CD14-positive monocyte (primary cell): ENCODE data around the gene CCDC15. TPM values are rescaled to one million over a fixed set of nuclear protein-coding genes. Genes with fewer than 3 reads are reported as not detected.

ENCODE experiments used
- DNase-seq, 3 donors: peaks; one replicate each; pipeline ENCODE4 v3.0.0-alpha.2; 2011 to 2022
- H2AFZ ChIP-seq: 2 replicates; pipeline ENCODE4 v1.6.0; 2012; ENCODE audit warnings: mild to moderate bottlenecking, low read depth, low read length, inconsistent platforms; ENCODE audit not compliant: insufficient read depth, poor library complexity, severe bottlenecking
- H3K27ac ChIP-seq, 2 donors: 1 replicate in 1 of 2; 2 replicates in 1 of 2; pipeline ENCODE4 v1.5.1; 2012 to 2013; ENCODE audit warnings: low read length in 2 of 2, control low read depth in 1 of 2, inconsistent platforms in 1 of 2, low read depth in 1 of 2, mild to moderate bottlenecking in 1 of 2
- H3K27me3 ChIP-seq, 2 donors: one replicate each; pipeline versions ENCODE4 v1.6.0 to v1.6.1; 2011 to 2013; ENCODE audit warnings: low read length in 2 of 2; ENCODE audit not compliant: control insufficient read depth in 2 of 2, insufficient read depth in 2 of 2
- H3K36me3 ChIP-seq, 2 donors: replicated peaks in 1 of 2; 1 replicate in 1 of 2; 2 replicates in 1 of 2; pipeline versions ENCODE4 v1.5.1 to v1.6.1; 2012 to 2013; ENCODE audit warnings: low read length in 2 of 2, control low read depth in 1 of 2, inconsistent platforms in 1 of 2, mild to moderate bottlenecking in 1 of 2; ENCODE audit not compliant: insufficient read depth in 2 of 2, control insufficient read depth in 1 of 2
- H3K4me1 ChIP-seq, 2 donors: 1 replicate in 1 of 2; 2 replicates in 1 of 2; pipeline versions ENCODE4 v1.5.1 to v1.6.1; 2012 to 2013; ENCODE audit warnings: low read length in 2 of 2, control low read depth in 1 of 2, inconsistent platforms in 1 of 2, mild to moderate bottlenecking in 1 of 2, moderate library complexity in 1 of 2; ENCODE audit not compliant: insufficient read depth in 2 of 2, control insufficient read depth in 1 of 2
- H3K4me2 ChIP-seq: replicated peaks from 2 replicates; pipeline ENCODE3; 2012; ENCODE audit warnings: low read length, moderate library complexity, mild to moderate bottlenecking; ENCODE audit not compliant: poor library complexity, severe bottlenecking; ENCODE audit errors: extremely low read depth
- H3K4me3 ChIP-seq, 3 experiments: fragments of 200-600 bp in 1 of 3; sonication (generic) in 1 of 3; replicated peaks in 1 of 3; 1 replicate in 2 of 3; 2 replicates in 1 of 3; pipeline ENCODE4 v1.5.1; 2011 to 2013; ENCODE audit warnings: low read length in 3 of 3, mild to moderate bottlenecking in 3 of 3, control low read depth in 2 of 3, low read depth in 2 of 3, inconsistent platforms in 1 of 3, moderate library complexity in 1 of 3
- H3K79me2 ChIP-seq: 2 replicates; pipeline ENCODE4 v1.6.0; 2012; ENCODE audit warnings: mild to moderate bottlenecking, control low read depth, inconsistent platforms, low read length, moderate library complexity; ENCODE audit not compliant: insufficient read depth
- H3K9ac ChIP-seq: 2 replicates; pipeline ENCODE4 v1.6.0; 2017; ENCODE audit warnings: low read length, mild to moderate bottlenecking; ENCODE audit not compliant: insufficient read depth, poor library complexity, severe bottlenecking
- H3K9me3 ChIP-seq, 2 donors: replicated peaks in 1 of 2; 1 replicate in 1 of 2; 2 replicates in 1 of 2; pipeline versions ENCODE4 v1.5.1 to v1.6.1; 2012 to 2013; ENCODE audit warnings: low read length in 2 of 2, control low read depth in 1 of 2; ENCODE audit not compliant: control insufficient read depth in 1 of 2, insufficient read depth in 1 of 2
- H4K20me1 ChIP-seq: 2 replicates; pipeline ENCODE4 v1.6.0; 2012; ENCODE audit warnings: mild to moderate bottlenecking, low read length, control low read depth, moderate library complexity; ENCODE audit not compliant: insufficient read depth
- H3K27ac Mint-ChIP-seq, 7 donors: one replicate each; pipeline ENCODE4 v1.8.0; 2020; ENCODE audit warnings: mild to moderate bottlenecking in 7 of 7, mixed read lengths in 7 of 7, moderate library complexity in 6 of 7, inconsistent platforms in 2 of 7
- H3K27me3 Mint-ChIP-seq, 3 donors: one replicate each; pipeline ENCODE4 v1.8.0; 2021 to 2022; ENCODE audit warnings: low read depth in 3 of 3, mild to moderate bottlenecking in 3 of 3, mixed read lengths in 3 of 3, moderate library complexity in 3 of 3, inconsistent platforms in 1 of 3
- H3K36me3 Mint-ChIP-seq, 2 donors: one replicate each; pipeline ENCODE4 v1.8.0; 2020; ENCODE audit warnings: mixed read lengths in 2 of 2, inconsistent platforms in 1 of 2, mild to moderate bottlenecking in 1 of 2
- H3K4me1 Mint-ChIP-seq: one replicate; pipeline ENCODE4 v1.8.0; 2020; ENCODE audit warnings: mild to moderate bottlenecking, mixed read lengths
- H3K4me3 Mint-ChIP-seq, 2 donors: one replicate each; pipeline ENCODE4 v1.8.0; 2020; ENCODE audit warnings: mild to moderate bottlenecking in 2 of 2, mixed read lengths in 2 of 2, moderate library complexity in 1 of 2
- H3K9me3 Mint-ChIP-seq, 7 donors: one replicate each; pipeline ENCODE4 v1.8.0; 2020 to 2022; ENCODE audit warnings: mixed read lengths in 7 of 7, mild to moderate bottlenecking in 6 of 7, moderate library complexity in 6 of 7, inconsistent platforms in 2 of 7
- WGBS: methylation state at CpG from one replicate; pipeline ENCODE4 v1.1.5; 2013; ENCODE audit warnings: missing lambda C conversion rate; ENCODE audit not compliant: insufficient coverage; 5-methylcytosine and 5-hydroxymethylcytosine counted together
- intact Hi-C, 2 donors: fragments of 100-400 bp; cut with micrococcal nuclease; formaldehyde crosslinking; loops; one replicate each; pipeline versions ENCODE4 v1.15.0 to v1.15.1; 2023
- polyA plus RNA-seq, 3 donors: library from polyadenylated mRNA; depleted of rRNA in 1 of 3; unstranded in 2 of 3; stranded (reverse) in 1 of 3; fragments of 300-500 nt in 2 of 3; fragments of >200 nt in 1 of 3; fragmentation: Illumina TruSeq in 2 of 3; gene quantifications; 1 replicate in 2 of 3; 2 replicates in 1 of 3; pipeline ENCODE4 v1.2.3, GENCODE V29; 2012 to 2021
- TF ChIP-seq, protein P1 (sequence below): fragments of 200-600 bp; IDR thresholded peaks from one replicate; pipeline ENCODE4 v1.8.0; 2022; ENCODE audit warnings: antibody characterized with exemption, mild to moderate bottlenecking

The CCDC15 gene
- polyA plus RNA-seq, 3 donors: 0.24 to 0.32 (median 0.28) TPM

DNA sequence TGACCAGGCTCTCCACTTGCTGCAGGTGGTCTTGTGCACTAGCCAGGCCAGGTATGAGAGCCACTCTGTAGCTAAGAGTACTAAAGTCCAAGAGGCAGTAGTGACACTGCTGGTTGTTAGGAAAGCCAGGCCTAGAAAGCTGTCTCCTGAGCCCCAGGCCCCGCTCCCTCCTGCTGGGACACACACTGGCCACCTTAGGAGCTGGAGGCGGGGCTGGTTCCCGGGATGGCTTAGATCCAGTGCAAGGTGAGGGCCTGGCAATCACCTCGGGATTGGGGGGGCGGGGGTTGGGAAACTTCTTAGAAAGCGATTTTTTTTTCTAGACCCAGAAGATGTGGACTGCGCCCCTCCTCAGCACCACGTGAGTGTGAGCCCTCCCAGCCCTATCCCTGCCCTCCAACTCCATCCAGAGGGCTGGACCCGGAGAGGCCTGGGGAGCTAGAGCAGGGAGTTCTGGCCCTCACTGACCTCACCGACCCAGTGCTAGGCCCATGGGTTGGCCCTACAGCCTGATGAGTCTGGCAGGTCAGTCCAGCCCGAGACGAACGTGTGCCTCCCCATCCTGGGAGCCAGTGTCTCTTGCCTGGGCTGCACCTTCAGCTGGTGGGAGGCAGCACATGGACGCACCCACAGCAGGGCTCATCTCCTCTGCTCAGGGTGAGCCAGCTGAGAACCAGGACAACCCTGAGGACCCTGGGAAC is 127.2 kb downstream of the CCDC15 start:
- no peak overlapping the region for H3K4me3 Mint-ChIP-seq
- peaks cover 0 to 9% (median 5%) of the 10 kb centered on the region in 3 donors for H3K27me3 Mint-ChIP-seq
- H3K4me1 Mint-ChIP-seq: peaks cover 28% of the 10 kb centered on the region
- H3K4me1 ChIP-seq: peaks cover 20 to 28% of the 10 kb centered on the region in 2 donors
- no peak overlapping the region for H2AFZ ChIP-seq
- peaks cover 0 to 2% (median 0%) of the 10 kb centered on the region in 7 donors for H3K9me3 Mint-ChIP-seq
- TF ChIP-seq, protein P1, sequence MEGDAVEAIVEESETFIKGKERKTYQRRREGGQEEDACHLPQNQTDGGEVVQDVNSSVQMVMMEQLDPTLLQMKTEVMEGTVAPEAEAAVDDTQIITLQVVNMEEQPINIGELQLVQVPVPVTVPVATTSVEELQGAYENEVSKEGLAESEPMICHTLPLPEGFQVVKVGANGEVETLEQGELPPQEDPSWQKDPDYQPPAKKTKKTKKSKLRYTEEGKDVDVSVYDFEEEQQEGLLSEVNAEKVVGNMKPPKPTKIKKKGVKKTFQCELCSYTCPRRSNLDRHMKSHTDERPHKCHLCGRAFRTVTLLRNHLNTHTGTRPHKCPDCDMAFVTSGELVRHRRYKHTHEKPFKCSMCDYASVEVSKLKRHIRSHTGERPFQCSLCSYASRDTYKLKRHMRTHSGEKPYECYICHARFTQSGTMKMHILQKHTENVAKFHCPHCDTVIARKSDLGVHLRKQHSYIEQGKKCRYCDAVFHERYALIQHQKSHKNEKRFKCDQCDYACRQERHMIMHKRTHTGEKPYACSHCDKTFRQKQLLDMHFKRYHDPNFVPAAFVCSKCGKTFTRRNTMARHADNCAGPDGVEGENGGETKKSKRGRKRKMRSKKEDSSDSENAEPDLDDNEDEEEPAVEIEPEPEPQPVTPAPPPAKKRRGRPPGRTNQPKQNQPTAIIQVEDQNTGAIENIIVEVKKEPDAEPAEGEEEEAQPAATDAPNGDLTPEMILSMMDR: no peak
- no peaks in the 10 kb centered on the region for H4K20me1 ChIP-seq
- H3K36me3 Mint-ChIP-seq: peaks cover 93 to 99% of the 10 kb centered on the region in 2 donors
- H3K9ac ChIP-seq: no peak overlapping the region
- intact Hi-C loops: no loop called here
- no peak overlapping the region for H3K4me3 ChIP-seq
- peak overlapping the region in 2 of 7 donors; percentile 20 to 31 for H3K27ac Mint-ChIP-seq
- peaks cover 85 to 98% of the 10 kb centered on the region in 2 donors for H3K36me3 ChIP-seq
- no peak overlapping the region for H3K27ac ChIP-seq
- H3K27me3 ChIP-seq: no peaks in the 10 kb centered on the region
- no peak overlapping the region for H3K4me2 ChIP-seq
- no peaks in the 10 kb centered on the region for H3K79me2 ChIP-seq
- H3K9me3 ChIP-seq: no peaks in the 10 kb centered on the region
- 90% methylated on average over 8 of the region's 14 CpGs for WGBS
- DNase-seq: no peak

DNA sequence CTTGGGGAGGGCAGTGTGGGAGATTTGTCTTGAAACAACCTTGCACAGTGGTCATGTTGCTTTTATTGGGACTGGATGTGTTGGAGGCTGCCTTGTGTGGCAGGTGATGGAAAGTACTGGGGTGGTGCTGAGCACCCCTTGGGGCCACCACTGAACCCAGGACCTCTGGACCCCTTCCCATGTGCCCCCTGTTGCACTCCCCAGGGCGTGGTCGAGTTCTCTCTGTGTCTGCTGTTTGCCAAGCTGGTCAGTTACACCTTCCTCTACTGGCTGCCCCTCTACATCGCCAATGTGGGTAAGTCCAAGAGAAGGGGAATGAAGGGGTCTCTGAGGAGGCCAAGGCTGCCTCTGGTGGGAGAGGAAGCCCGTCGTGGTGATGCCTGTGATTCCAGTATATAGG is 128.0 kb downstream of the CCDC15 start:
- Histone ChIP-seq H3K27ac (peak overlapping the region in 1 of 2 donors; percentile 26), H2AFZ (no peak overlapping the region), H4K20me1 (no peaks in the 10 kb centered on the region), H3K36me3 (peaks cover 88 to 98% of the 10 kb centered on the region in 2 donors), H3K9ac (no peak overlapping the region), H3K4me2 (no peak overlapping the region), H3K27me3 (no peaks in the 10 kb centered on the region), H3K4me3 (no peak overlapping the region), H3K79me2 (no peaks in the 10 kb centered on the region), H3K4me1 (peaks cover 16 to 24% of the 10 kb centered on the region in 2 donors), H3K9me3 (no peaks in the 10 kb centered on the region)
- no peak for DNase-seq
- Mint-ChIP-seq H3K36me3 (peaks cover 95 to 99% of the 10 kb centered on the region in 2 donors), H3K27ac (peak overlapping the region in 4 of 7 donors; percentile 20 to 84 (median 50)), H3K4me3 (no peak overlapping the region), H3K27me3 (peaks cover 0 to 9% (median 5%) of the 10 kb centered on the region in 3 donors), H3K4me1 (peaks cover 27% of the 10 kb centered on the region), H3K9me3 (peaks cover 0 to 2% (median 0%) of the 10 kb centered on the region in 7 donors)
- TF ChIP-seq, protein P1: no peak
- no CpG with 5 or more reads among the region's 5 CpGs for WGBS
- intact Hi-C loops: no loop called here
